ENCODE data around the gene C12orf76. TPM values are rescaled to one million over a fixed set of nuclear protein-coding genes. Genes with fewer than 3 reads are reported as not detected.
A peak's percentile ranks its signal among the peaks of the same experiment; 100 is the strongest.

The C12orf76 gene, protein sequence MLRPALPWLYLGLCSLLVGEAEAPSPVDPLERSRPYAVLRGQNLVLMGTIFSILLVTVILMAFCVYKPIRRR
- 10 to 100 TPM in 1 of 2 donors, 1 to 10 TPM in 1; 2.0 to 15.3 TPM for total RNA-seq

DNA sequence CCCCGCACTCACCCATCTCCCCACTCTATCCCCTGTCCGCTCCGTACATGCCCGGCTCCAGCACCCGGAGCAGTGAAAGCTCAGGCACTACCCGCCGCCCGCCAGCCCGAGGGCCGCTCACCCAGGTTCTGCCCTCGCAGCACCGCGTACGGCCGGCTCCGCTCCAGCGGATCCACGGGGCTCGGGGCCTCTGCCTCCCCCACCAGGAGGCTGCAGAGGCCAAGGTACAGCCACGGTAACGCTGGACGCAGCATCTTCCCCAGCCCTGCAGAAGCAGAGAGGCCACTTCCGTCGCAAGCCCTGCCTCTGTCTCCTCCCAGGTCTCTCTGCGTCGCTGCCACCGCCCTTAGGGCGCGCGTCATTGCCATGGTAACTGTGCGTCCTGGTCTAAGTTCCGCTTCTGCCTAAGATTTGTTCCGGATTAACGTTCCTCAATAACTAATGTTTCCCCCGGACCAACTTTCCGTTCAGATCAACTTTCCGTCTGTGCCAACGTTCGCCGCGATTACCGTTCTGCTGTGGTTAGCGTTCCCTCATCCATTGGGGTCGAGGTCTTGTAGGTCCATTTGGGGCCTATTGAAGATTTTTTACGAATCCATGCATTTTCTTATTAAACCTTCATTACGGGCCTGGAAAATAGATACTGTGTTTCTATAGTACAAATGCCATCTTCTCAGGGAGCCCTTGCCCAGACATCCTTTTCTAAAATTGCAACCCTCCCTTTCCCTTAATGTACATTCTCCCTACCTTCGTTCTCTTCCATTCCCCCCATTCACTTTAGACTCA, at the start of gene C12orf76:
TSS of gene C12orf76 (minus strand) at position 281 of the 786 bp plus-strand sequence. CDS start at position 254, 27 bp downstream.
- peak within 1 kb of the TSS; percentile 96 to 97 for H3K4me3 ChIP-seq
- H3K27ac ChIP-seq, result peak within 1 kb of the TSS; percentile 35 to 87 (median 72)
- 2 to 3% methylated on average over 22 to 46 of the region's 47 CpGs for WGBS, 2 donors
- intact Hi-C loops (cut with DNase I), result no loop called here
- DNase-seq, result peak; percentile 93 to 97 (median 96)
- H3K27me3 ChIP-seq, result no peaks in the 10 kb centered on the region
- peaks cover 22% of the 10 kb centered on the region for H3K4me1 ChIP-seq
- TF ChIP-seq POLR2A (IDR thresholded peaks at IDR 0.05), result peak in 2 of 3 donors; percentile 67 to 71
- TF ChIP-seq, protein P1, sequence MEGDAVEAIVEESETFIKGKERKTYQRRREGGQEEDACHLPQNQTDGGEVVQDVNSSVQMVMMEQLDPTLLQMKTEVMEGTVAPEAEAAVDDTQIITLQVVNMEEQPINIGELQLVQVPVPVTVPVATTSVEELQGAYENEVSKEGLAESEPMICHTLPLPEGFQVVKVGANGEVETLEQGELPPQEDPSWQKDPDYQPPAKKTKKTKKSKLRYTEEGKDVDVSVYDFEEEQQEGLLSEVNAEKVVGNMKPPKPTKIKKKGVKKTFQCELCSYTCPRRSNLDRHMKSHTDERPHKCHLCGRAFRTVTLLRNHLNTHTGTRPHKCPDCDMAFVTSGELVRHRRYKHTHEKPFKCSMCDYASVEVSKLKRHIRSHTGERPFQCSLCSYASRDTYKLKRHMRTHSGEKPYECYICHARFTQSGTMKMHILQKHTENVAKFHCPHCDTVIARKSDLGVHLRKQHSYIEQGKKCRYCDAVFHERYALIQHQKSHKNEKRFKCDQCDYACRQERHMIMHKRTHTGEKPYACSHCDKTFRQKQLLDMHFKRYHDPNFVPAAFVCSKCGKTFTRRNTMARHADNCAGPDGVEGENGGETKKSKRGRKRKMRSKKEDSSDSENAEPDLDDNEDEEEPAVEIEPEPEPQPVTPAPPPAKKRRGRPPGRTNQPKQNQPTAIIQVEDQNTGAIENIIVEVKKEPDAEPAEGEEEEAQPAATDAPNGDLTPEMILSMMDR (IDR thresholded peaks at IDR 0.05), result no peak
- H3K9me3 ChIP-seq, result no peaks in the 10 kb centered on the region
- ATAC-seq, result peak; percentile 100
- no peaks in the 10 kb centered on the region for H3K36me3 ChIP-seq (replicated peaks in 1 of 2; ENCODE audit: insufficient read depth in 1 of 2, low read depth in 2 of 2)

DNA sequence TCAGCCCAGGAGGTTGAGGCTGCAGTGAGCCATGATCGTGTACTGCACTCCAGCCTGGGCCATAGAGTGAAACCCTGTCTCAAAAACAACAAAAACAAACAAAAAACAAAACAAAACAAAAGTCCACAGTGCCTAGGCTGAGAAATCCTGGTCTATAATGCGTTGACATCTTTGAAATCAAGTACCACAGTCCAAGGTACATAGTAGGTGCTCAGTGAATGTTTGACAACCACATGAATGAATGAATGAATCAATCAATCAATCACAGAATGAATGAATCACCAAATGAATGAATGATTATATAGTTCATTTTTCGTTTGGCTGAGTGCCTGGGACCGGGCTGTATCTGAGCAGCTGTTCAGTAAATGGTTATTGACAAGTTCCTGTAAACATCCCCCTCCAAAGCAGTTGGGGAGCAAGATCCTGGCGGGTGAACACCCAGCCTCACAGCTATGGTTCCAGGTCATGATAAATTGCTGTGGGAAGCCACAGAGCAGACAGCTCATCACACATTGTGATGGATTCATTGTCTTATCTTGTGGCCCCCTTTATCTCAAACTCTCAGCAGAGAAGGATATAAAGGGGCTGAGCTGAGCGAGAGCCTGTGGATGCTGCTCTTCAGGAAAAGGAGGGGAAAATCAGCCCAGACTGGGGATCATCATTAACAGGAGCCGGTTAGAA, 45.4 kb upstream of the C12orf76 start:
- Histone ChIP-seq H3K9me3 (no peaks in the 10 kb centered on the region), H3K36me3 (replicated peaks in 1 of 2; ENCODE audit: insufficient read depth in 1 of 2, low read depth in 2 of 2) (no peaks in the 10 kb centered on the region), H3K4me1 (no peaks in the 10 kb centered on the region), H3K4me3 (no peak overlapping the region), H3K27me3 (no peaks in the 10 kb centered on the region), H3K27ac (no peak overlapping the region)
- DNase-seq (no peak), ATAC-seq (no peak)
- WGBS, 2 donors, result 32 to 45% methylated on average over 7 of the region's 7 CpGs
- TF ChIP-seq, protein P1 (IDR thresholded peaks at IDR 0.05), result no peak
- TF ChIP-seq POLR2A (IDR thresholded peaks at IDR 0.05), result no peak
- intact Hi-C loops (cut with DNase I), result no loop called here

DNA sequence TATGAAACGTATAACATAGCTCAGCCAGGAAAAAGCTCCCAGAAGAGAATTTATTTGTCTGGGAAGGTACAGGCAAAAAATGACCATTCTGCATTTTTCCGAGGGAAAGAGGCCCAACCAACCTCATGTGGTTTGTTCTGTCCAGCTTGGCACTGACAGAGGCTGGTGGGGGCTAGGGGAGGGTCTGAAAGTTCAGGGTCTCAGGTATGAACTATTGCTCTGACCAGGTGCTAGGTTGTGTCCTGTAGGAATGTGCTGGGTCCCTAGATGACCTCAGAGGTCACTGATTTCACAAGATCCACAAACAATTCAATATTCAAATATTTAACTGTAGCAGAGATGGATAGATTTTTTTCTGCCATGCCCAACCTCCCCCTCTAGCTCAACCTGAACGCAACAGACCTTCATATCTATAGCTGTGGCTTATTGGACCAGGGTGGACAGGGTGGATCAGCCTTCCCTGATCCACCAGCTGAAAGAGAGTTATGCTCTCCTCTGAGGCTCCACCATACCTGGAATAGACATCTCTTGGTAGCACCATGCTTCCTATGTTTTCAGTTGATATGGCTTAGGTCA, 42.9 kb upstream of the C12orf76 start:
- no peak overlapping the region for H3K27ac ChIP-seq
- no peaks in the 10 kb centered on the region for H3K9me3 ChIP-seq
- no peak overlapping the region for H3K4me3 ChIP-seq
- TF ChIP-seq, protein P1 (IDR thresholded peaks at IDR 0.05), result no peak
- no peak for TF ChIP-seq POLR2A (IDR thresholded peaks at IDR 0.05)
- no peaks in the 10 kb centered on the region for H3K36me3 ChIP-seq (replicated peaks in 1 of 2; ENCODE audit: insufficient read depth in 1 of 2, low read depth in 2 of 2)
- no peaks in the 10 kb centered on the region for H3K4me1 ChIP-seq
- DNase-seq, result no peak
- H3K27me3 ChIP-seq, result no peaks in the 10 kb centered on the region
- no peak for ATAC-seq
- 59% methylated on average over 3 of the region's 3 CpGs for WGBS, 2 donors
- intact Hi-C loops (cut with DNase I), result no loop called here

DNA sequence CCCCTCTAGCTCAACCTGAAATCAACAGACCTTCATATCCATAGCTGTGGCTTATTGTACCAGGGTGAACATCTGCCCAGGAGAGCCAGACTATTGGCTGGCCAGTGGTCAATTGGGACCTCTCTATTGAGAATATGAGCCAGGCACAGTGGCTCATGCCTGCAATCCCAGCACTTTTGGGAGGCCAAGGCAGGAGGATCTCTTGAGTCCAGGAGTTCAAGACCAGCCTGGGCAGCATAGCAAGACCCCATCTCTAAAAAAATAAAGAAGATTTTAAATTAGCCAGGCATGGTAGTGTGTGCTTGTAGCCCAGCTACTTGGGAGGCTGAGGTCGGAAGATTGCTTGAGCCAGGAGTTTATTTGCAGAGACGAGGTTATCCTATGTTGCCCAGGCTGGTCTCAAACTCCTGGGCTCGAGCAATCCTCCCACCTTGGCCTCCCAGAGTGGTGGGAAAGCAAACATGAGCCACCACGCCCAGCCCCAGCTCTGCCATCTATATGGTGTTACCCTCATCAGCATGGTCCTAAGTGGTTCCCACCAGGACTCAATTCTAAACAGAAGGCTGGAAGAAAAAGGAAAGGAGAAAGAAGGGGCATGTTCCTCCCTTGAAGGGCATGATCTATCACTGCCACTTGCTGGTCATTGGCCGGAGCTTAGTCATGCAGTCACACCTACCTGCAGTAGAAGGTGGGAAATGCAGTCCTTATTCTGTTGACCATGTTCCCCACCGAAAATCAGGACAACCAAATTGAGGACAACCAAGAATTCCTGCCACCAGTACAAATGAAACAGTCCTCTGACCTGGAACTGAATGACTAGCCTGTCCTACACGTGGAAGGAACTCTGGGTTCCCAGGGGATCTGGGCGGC, 42.2 kb upstream of the C12orf76 start:
- H3K9me3 ChIP-seq, result no peaks in the 10 kb centered on the region
- no peaks in the 10 kb centered on the region for H3K36me3 ChIP-seq (replicated peaks in 1 of 2; ENCODE audit: insufficient read depth in 1 of 2, low read depth in 2 of 2)
- TF ChIP-seq POLR2A (IDR thresholded peaks at IDR 0.05), result no peak
- TF ChIP-seq, protein P1 (IDR thresholded peaks at IDR 0.05), result no peak
- intact Hi-C loops (cut with DNase I), result no loop called here
- H3K27ac ChIP-seq, result no peak overlapping the region
- no peak for ATAC-seq
- H3K27me3 ChIP-seq, result no peaks in the 10 kb centered on the region
- H3K4me1 ChIP-seq, result no peaks in the 10 kb centered on the region
- H3K4me3 ChIP-seq, result no peak overlapping the region
- DNase-seq, result no peak
- 61 to 64% methylated on average over 8 of the region's 8 CpGs for WGBS, 2 donors
